Muscle of leg (tissue), 11 donors: ENCODE results near the gene PFN3. TPM values are rescaled to one million over a fixed set of nuclear protein-coding genes. Genes with fewer than 3 reads are reported as not detected.
"Not testable (repeated sequence)": the region's sequence is repeated elsewhere in the genome, so short reads cannot be mapped to it uniquely, and the experiment has no call there.

Experiments
- DNase-seq: peaks from one replicate; pipeline ENCODE4 v3.0.0; 2013
- H3K27ac ChIP-seq: one replicate; pipeline ENCODE4 v1.5.1; 2013; ENCODE audit warnings: mild to moderate bottlenecking, low read length, control low read depth
- H3K27me3 ChIP-seq: one replicate; pipeline ENCODE4 v1.6.1; 2013; ENCODE audit warnings: low read length; ENCODE audit not compliant: control insufficient read depth, insufficient read depth
- H3K36me3 ChIP-seq: one replicate; pipeline ENCODE4 v1.6.1; 2013; ENCODE audit warnings: low read length; ENCODE audit not compliant: control insufficient read depth, insufficient read depth
- H3K4me1 ChIP-seq: one replicate; pipeline ENCODE4 v1.6.1; 2013; ENCODE audit warnings: low read length; ENCODE audit not compliant: control insufficient read depth, insufficient read depth
- H3K4me3 ChIP-seq: one replicate; pipeline ENCODE4 v1.5.1; 2013; ENCODE audit warnings: low read length, control low read depth
- H3K9me3 ChIP-seq: replicated peaks from 2 replicates; pipeline ENCODE4 v1.6.1; 2013; ENCODE audit warnings: low read depth, low read length; ENCODE audit not compliant: control insufficient read depth
- WGBS: methylation state at CpG from one replicate; pipeline ENCODE4 v1.1.5; 2013; ENCODE audit warnings: missing lambda C conversion rate; ENCODE audit not compliant: insufficient coverage; 5-methylcytosine and 5-hydroxymethylcytosine counted together
- polyA plus RNA-seq, 8 donors: library from polyadenylated mRNA; unstranded; fragments of 120-200 nt; gene quantifications; one replicate each; pipeline versions ENCODE4 v1.2.1 to v1.2.3, GENCODE V29; 2013; ENCODE audit warnings: inconsistent platforms in 1 of 8, low replicate concordance in 1 of 8; ENCODE audit not compliant: insufficient read length in 8 of 8, insufficient read depth in 1 of 8
- total RNA-seq: library from RNA; stranded (reverse); fragments of 120-200 nt; gene quantifications from one replicate; pipeline ENCODE4 v1.2.4, GENCODE V29; 2013

Gene PFN3
- total and polyA plus RNA-seq, 9 donors: not detected

- no peaks in the 10 kb centered on the region for H3K9me3 ChIP-seq
- WGBS: 83% methylated on average over 1 of the region's 2 CpGs
- H3K4me1 ChIP-seq: peaks cover 24% of the 10 kb centered on the region
- peaks cover 5% of the 10 kb centered on the region for H3K36me3 ChIP-seq
- no peak overlapping the region for H3K27ac ChIP-seq
- no peak overlapping the region for H3K4me3 ChIP-seq
- DNase-seq: no peak
- no peaks in the 10 kb centered on the region for H3K27me3 ChIP-seq
Observed at GRCh38 chr5:177423671-177424070, 23.2 kb upstream of the PFN3 start.

GRCh38 chr5:177421062-177421798 is 20.8 kb upstream of the PFN3 start:
- WGBS: no CpG with 5 or more reads among the region's 6 CpGs
- DNase-seq: peak; percentile 59
- no peaks in the 10 kb centered on the region for H3K36me3 ChIP-seq
- no peak overlapping the region for H3K4me3 ChIP-seq
- peaks cover 6% of the 10 kb centered on the region for H3K4me1 ChIP-seq
- no peak overlapping the region for H3K27ac ChIP-seq
- H3K27me3 ChIP-seq: no peaks in the 10 kb centered on the region
- no peaks in the 10 kb centered on the region for H3K9me3 ChIP-seq

- not testable (repeated sequence) for H3K27me3 ChIP-seq, H3K4me3 ChIP-seq, DNase-seq, H3K27ac ChIP-seq, H3K4me1 ChIP-seq, H3K36me3 ChIP-seq, H3K9me3 ChIP-seq
- 75% methylated on average over 6 of the region's 7 CpGs for WGBS
Observed at GRCh38 chr5:177420472-177420871, 20.0 kb upstream of the PFN3 start.

GRCh38 chr5:177419046-177419445 is 18.6 kb upstream of the PFN3 start:
- no peak overlapping the region for H3K27ac ChIP-seq
- no CpG with 5 or more reads among the region's 3 CpGs for WGBS
- H3K27me3 ChIP-seq: no peaks in the 10 kb centered on the region
- peaks cover 2% of the 10 kb centered on the region for H3K4me1 ChIP-seq
- H3K36me3 ChIP-seq: no peaks in the 10 kb centered on the region
- H3K9me3 ChIP-seq: no peaks in the 10 kb centered on the region
- DNase-seq: no peak
- H3K4me3 ChIP-seq: no peak overlapping the region

GRCh38 chr5:177417081-177417480 is 16.6 kb upstream of the PFN3 start:
- 100% methylated on average over 2 of the region's 6 CpGs for WGBS
- not testable (repeated sequence) for H3K27me3 ChIP-seq, H3K36me3 ChIP-seq, H3K4me1 ChIP-seq, DNase-seq, H3K4me3 ChIP-seq, H3K27ac ChIP-seq, H3K9me3 ChIP-seq

GRCh38 chr5:177414481-177414880 is 14.0 kb upstream of the PFN3 start:
- Histone ChIP-seq H3K4me3 (no peak overlapping the region), H3K27me3 (peaks cover 4% of the 10 kb centered on the region), H3K4me1 (no peaks in the 10 kb centered on the region), H3K36me3 (no peaks in the 10 kb centered on the region), H3K9me3 (no peaks in the 10 kb centered on the region), H3K27ac (no peak overlapping the region)
- no peak for DNase-seq
- WGBS: no CpG with 5 or more reads among the region's 3 CpGs

GRCh38 chr5:177412603-177413233 is 12.3 kb upstream of the PFN3 start:
- no peak for DNase-seq
- H3K27ac ChIP-seq: no peak overlapping the region
- peaks cover 9% of the 10 kb centered on the region for H3K27me3 ChIP-seq
- H3K9me3 ChIP-seq: no peaks in the 10 kb centered on the region
- H3K4me1 ChIP-seq: no peaks in the 10 kb centered on the region
- no peaks in the 10 kb centered on the region for H3K36me3 ChIP-seq
- 74% methylated on average over 4 of the region's 8 CpGs for WGBS
- H3K4me3 ChIP-seq: no peak overlapping the region

GRCh38 chr5:177410575-177410974 is 10.1 kb upstream of the PFN3 start:
- Histone ChIP-seq H3K27ac (no peak overlapping the region), H3K4me3 (no peak overlapping the region), H3K4me1 (no peaks in the 10 kb centered on the region), H3K27me3 (peaks cover 15% of the 10 kb centered on the region), H3K36me3 (no peaks in the 10 kb centered on the region), H3K9me3 (no peaks in the 10 kb centered on the region)
- no peak for DNase-seq
- 100% methylated on average over 2 of the region's 3 CpGs for WGBS

GRCh38 chr5:177409043-177409801 is 8.8 kb upstream of the PFN3 start, which contains the start of gene F12:
TSS of gene F12 (minus strand) at chr5:177409564. CDS start at chr5:177409527, 37 bp downstream.
- Histone ChIP-seq H3K9me3 (no peaks in the 10 kb centered on the region), H3K27me3 (peaks cover 28% of the 10 kb centered on the region), H3K27ac (no peak within 1 kb of the TSS), H3K4me3 (no peak within 1 kb of the TSS), H3K36me3 (no peaks in the 10 kb centered on the region), H3K4me1 (peaks cover 10% of the 10 kb centered on the region)
- WGBS: 91% methylated on average over 7 of the region's 9 CpGs
- no peak for DNase-seq

GRCh38 chr5:177405805-177406204 is 5.3 kb upstream of the PFN3 start:
- Histone ChIP-seq H3K27ac (no peak overlapping the region), H3K9me3 (no peaks in the 10 kb centered on the region), H3K4me3 (no peak overlapping the region), H3K4me1 (peaks cover 32% of the 10 kb centered on the region), H3K27me3 (peaks cover 59% of the 10 kb centered on the region), H3K36me3 (no peaks in the 10 kb centered on the region)
- 86% methylated on average over 5 of the region's 5 CpGs for WGBS
- no peak for DNase-seq
